NT2/D1 (cell line): ENCODE data around the gene EDN3.

Experiments
- SUZ12 ChIP-seq: IDR thresholded peaks from 2 replicates; pipeline ENCODE4 v1.6.1; 2011; ENCODE audit not compliant: insufficient read length, insufficient read depth; ENCODE audit errors: extremely low read depth
- YY1 ChIP-seq: IDR thresholded peaks from 2 replicates; pipeline ENCODE4 v1.6.1; 2011; ENCODE audit not compliant: insufficient read length, insufficient read depth
- ZNF274 ChIP-seq: IDR thresholded peaks from 2 replicates; pipeline ENCODE4 v1.6.1; 2011; ENCODE audit warnings: mild to moderate bottlenecking, low read depth, low read length

DNA sequence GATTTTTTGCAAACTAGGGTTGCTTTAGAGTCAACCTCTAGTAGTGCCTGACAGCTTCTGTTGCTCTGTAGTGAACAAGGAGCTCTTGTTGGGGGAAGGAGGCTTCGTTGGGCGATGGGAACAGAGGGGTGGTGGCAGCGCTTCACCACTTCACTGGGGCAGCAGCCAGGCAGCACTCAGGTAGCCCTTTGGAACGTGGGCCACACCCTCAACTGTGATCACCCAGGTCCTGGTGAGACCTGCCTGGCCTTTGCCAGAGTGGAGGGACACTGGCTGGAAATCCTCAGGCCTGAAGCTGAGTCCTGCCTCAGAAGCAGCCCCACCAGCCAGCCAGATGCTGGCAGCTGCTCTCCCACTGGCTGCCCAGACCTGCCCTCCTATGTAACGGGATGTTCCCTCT is 10.4 kb upstream of the EDN3 start:
- TF ChIP-seq ZNF274 (no peak), YY1 (no peak), SUZ12 (no peak)
